Activated T-cell treated with anti-CD3 and anti-CD28 coated beads, Interleukin-2, amount 50 U/mL, for 4 hours (primary cell): ENCODE measurements around the gene AMPD2. TPM values are rescaled to one million over a fixed set of nuclear protein-coding genes. Genes with fewer than 3 reads are reported as not detected.

Experiments
- ATAC-seq, 2 donors: fragments of 200-7000 bp; cut with Tn5 transposase; one replicate each; pipeline ENCODE4 v1.10.0; 2021
- DNase-seq: peaks from one replicate; pipeline ENCODE4 v3.0.0-alpha.2; 2020
- H3K27me3 Mint-ChIP-seq: one replicate; pipeline ENCODE4 v1.8.0; 2021; ENCODE audit warnings: low read depth, mixed read lengths
- H3K36me3 Mint-ChIP-seq: one replicate; pipeline ENCODE4 v1.8.0; 2022; ENCODE audit warnings: mixed read lengths; ENCODE audit not compliant: insufficient read depth
- H3K4me1 Mint-ChIP-seq: one replicate; pipeline ENCODE4 v1.8.0; 2021; ENCODE audit warnings: low read depth, mixed read lengths
- H3K4me3 Mint-ChIP-seq: one replicate; pipeline ENCODE4 v1.8.0; 2021; ENCODE audit warnings: mild to moderate bottlenecking, moderate library complexity, mixed read lengths
- H3K9me3 Mint-ChIP-seq: one replicate; pipeline ENCODE4 v1.8.0; 2021; ENCODE audit warnings: mixed read lengths
- total RNA-seq, 3 donors: library from RNA; stranded (reverse); gene quantifications; one replicate each; pipeline ENCODE4 v1.2.1, GENCODE V29; 2021

Gene AMPD2
- total RNA-seq, 3 donors from 2014 or later, result 150 to 165 (median 151) TPM

DNA sequence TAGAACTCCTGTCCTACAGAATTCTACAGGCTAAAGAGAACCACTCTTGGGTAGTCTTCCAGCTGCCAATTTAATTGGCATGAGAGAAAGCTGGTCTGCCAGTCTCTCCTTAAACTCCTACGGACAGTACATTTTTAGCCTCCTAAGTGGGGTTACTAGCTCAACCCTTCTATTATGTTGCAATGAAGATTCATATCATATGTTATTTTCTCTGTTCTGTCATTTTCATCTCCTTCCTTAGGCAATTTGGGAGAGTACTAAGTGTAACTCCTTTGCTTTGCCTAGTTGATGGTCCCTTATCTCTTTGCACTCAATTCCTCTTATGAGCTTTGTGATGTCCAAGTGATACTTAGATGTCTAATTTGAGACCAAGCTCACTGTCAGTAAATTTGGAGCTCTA is 14.3 kb upstream of the AMPD2 start:
- Mint-ChIP-seq H3K4me1 (peaks cover 17% of the 10 kb centered on the region), H3K36me3 (peaks cover 3% of the 10 kb centered on the region), H3K27me3 (no peaks in the 10 kb centered on the region), H3K4me3 (no peak overlapping the region), H3K9me3 (no peaks in the 10 kb centered on the region)
- DNase-seq (no peak), ATAC-seq (no peak)

DNA sequence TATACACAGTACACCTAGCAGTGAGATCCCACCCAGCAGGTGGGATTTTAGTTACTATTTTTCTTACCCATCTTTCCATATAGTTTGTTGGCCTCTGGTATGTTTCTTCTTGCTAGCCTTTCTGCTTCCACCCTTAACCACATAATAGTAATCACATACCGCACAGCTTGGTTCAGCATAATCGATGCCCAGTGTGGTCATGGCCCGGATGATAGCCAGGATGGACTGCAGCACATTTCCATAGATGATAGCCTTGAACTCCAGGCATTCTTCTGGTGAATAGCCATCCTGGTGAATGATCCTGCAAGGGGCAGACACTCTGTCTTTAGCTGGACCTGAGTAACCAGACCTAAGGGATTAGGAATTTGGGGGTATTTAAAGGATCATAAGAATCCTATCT is 9.8 kb upstream of the AMPD2 start:
- ATAC-seq (no peak), DNase-seq (no peak)
- H3K4me3 Mint-ChIP-seq, result no peak overlapping the region
- no peaks in the 10 kb centered on the region for H3K9me3 Mint-ChIP-seq
- H3K36me3 Mint-ChIP-seq, result no peaks in the 10 kb centered on the region
- no peaks in the 10 kb centered on the region for H3K4me1 Mint-ChIP-seq
- no peaks in the 10 kb centered on the region for H3K27me3 Mint-ChIP-seq

DNA sequence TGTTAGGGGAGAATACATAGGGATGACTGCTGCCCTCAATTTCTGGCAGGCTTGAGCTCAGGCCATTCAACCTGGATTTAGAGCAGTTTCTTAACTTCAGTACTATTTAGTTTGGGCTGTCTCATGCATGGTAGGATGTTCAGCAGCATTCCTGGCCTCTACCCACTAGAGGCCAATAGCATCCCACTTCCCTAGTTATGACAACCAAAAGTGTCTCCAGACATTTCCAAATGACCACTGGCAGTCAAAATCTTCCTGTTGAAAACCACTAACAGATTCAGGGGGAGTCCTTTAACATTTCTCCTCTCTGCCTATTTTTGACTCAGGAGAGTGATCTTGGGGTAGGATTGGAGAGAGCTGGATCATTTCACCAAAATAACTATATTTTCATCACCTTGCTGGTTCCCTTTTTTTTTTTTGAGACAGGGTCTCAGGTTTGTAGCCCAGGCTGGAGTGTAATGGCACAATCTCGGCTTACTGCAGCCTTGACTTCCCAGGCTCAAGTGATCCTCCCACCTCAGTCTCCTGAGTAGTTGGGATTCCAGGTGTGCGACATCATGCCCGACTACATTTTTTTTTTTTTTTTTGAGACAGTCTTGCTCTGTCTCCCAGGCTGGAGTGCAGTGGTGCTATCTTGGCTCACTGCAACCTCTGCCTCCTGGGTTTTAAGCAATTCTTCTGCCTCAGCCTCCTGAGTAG is 8.9 kb upstream of the AMPD2 start:
- peaks cover 2% of the 10 kb centered on the region for H3K4me1 Mint-ChIP-seq
- H3K27me3 Mint-ChIP-seq, result no peaks in the 10 kb centered on the region
- no peak for ATAC-seq

DNA sequence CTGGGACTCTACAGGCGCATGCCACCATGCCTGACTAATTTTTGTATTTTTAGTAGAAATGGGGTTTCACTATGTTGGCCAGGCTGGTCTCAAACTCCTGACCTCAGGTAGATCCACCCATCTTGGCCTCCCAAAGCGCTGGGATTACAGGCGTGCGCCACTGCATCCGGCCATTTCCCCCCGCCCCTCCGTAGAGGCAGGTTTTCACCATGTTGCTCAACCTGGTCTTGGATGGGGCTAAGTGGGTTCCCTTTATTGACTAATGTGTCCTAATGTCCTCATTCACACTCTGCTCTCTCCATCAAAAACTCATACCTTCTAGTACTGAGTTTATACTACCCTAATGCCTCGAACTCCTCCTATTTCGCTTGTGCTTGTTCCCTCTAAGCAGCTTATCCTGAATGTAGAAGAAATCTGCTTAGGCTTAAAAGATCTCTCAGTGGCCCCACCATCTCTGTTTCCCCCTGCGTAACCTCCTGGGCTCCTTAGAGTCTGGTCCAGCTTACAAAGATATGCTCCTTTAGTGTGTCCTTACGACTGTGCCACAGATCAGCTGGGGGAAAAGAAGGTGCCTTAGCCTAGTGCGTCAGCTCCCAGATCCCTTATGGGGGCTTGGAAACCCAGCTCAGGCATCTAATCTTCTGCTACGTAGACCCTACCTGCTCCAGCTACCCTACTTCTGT is 8.2 kb upstream of the AMPD2 start:
- no peaks in the 10 kb centered on the region for H3K27me3 Mint-ChIP-seq

More for the DNA sequence above, 8.9 kb upstream of the AMPD2 start:
- DNase-seq, result no peak
- Mint-ChIP-seq H3K4me3 (no peak overlapping the region), H3K36me3 (no peaks in the 10 kb centered on the region), H3K9me3 (no peaks in the 10 kb centered on the region)

DNA sequence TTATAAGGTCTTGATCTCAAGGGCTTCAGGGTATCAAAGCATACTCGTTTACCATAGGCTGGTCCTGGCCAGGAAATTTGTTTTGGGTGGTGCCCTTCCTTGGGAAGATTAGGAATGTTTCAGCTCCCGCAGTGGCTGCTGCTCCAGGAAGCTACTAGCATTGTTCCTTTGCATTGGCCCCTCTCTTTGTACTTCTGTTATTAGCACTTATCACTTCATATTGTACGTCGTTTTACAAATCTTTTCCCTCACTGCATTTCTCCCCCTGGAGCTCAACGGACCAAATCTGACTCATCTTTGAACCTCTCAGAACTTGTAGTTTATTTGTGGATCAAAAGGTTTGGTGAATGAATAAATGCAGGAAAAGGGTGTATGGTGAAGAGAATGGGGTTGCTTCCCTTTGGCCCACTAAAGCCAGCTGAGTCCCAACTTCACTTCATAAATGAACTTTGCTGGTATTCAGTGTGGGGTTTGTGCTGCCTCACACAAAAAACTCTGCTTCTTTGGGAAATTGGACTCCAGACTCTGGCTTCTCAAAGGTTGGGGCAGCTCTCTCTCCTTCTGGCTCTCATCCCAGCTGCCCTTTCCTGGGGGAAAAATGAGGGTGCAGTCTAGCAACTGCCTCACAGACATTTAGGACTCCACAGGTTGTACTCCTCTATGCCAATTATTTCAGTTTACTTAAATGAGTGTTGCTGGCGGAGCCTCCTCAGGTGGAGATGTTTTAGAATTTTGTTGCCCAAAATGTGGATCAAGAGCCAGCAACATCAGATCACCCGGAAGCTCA is 6.1 kb upstream of the AMPD2 start:
- Mint-ChIP-seq H3K27me3 (no peaks in the 10 kb centered on the region), H3K4me3 (no peak overlapping the region), H3K4me1 (peaks cover 28% of the 10 kb centered on the region), H3K9me3 (no peaks in the 10 kb centered on the region), H3K36me3 (no peaks in the 10 kb centered on the region)
- DNase-seq (no peak), ATAC-seq (no peak)

More for the DNA sequence above, 8.2 kb upstream of the AMPD2 start:
- Mint-ChIP-seq H3K4me3 (no peak overlapping the region), H3K4me1 (peaks cover 9% of the 10 kb centered on the region), H3K9me3 (no peaks in the 10 kb centered on the region), H3K36me3 (no peaks in the 10 kb centered on the region)
- ATAC-seq (no peak), DNase-seq (no peak)

DNA sequence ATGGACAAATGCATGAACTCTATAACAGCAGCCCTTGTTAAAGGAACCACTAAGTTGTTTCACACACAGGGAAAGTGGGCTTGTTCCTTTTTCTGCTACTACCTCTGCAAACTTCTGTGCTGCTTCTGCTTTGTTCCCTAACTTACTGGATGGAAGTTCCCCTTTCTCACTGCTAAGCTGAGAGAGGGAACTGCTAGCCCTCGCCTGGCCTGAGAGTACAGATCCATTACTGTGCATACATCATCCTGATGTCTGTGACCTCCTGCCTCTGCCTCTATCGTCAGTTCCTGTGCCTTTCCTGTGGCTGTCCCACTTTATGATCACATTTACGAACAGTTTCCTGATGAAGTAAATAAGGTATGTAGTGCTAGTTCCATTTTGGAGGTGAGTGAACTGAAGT is 3.8 kb upstream of the AMPD2 start:
- Mint-ChIP-seq H3K9me3 (no peaks in the 10 kb centered on the region), H3K36me3 (no peaks in the 10 kb centered on the region), H3K4me3 (no peak overlapping the region), H3K4me1 (peaks cover 37% of the 10 kb centered on the region), H3K27me3 (no peaks in the 10 kb centered on the region)
- ATAC-seq (no peak), DNase-seq (no peak)

DNA sequence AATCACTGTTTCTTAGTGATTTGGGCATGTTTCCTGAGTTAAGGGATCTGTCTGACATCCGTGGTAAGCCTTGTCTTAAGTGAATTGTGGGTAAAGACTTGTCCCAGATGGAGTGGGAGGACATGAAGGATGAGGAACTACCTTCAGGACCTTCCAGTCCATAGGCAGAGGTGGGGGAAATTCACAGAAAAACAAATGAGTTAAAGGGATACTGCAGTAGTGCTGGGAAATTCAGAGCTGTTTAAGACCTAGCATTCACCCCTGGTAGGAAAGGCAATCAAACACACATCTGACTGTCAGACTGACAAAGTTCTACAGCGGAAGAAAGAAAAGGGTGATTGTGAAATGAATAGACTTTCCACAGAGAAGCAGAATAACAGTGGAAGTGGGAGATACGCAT is 3.2 kb upstream of the AMPD2 start:
- H3K4me1 Mint-ChIP-seq, result peaks cover 37% of the 10 kb centered on the region
- no peaks in the 10 kb centered on the region for H3K27me3 Mint-ChIP-seq
- H3K4me3 Mint-ChIP-seq, result no peak overlapping the region
- DNase-seq, result no peak
- ATAC-seq, result no peak
- no peaks in the 10 kb centered on the region for H3K36me3 Mint-ChIP-seq
- no peaks in the 10 kb centered on the region for H3K9me3 Mint-ChIP-seq

DNA sequence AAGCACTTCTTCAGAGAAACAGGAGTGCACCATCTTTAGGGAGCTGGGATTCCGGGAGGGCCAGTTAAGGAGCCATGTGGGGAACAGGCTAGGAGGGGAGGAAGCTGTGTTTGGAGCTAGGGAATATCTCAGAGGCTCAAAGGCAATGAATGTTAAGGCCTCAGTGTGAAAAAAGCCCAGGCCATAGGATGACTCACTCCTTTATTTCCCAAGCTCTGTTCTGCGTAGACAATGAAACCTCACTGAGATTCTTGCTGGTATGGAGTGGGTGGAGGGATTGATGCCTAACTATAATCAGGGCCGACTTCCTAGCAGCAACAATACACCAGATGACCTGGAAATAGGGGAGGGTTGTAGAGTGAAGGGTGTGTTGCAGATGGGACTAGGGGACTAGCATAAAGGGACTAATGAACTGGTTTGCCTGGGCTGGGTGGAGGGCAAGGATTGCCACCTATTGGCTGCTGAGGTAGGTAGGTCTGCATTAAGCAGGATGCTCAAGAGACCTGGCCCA is 2.3 kb upstream of the AMPD2 start:
- peaks cover 45% of the 10 kb centered on the region for H3K4me1 Mint-ChIP-seq
- no peaks in the 10 kb centered on the region for H3K27me3 Mint-ChIP-seq
- no peaks in the 10 kb centered on the region for H3K9me3 Mint-ChIP-seq
- no peak overlapping the region for H3K4me3 Mint-ChIP-seq
- no peak for DNase-seq
- ATAC-seq, result peak in 1 of 2 donors; percentile 9
- H3K36me3 Mint-ChIP-seq, result peaks cover 4% of the 10 kb centered on the region

DNA sequence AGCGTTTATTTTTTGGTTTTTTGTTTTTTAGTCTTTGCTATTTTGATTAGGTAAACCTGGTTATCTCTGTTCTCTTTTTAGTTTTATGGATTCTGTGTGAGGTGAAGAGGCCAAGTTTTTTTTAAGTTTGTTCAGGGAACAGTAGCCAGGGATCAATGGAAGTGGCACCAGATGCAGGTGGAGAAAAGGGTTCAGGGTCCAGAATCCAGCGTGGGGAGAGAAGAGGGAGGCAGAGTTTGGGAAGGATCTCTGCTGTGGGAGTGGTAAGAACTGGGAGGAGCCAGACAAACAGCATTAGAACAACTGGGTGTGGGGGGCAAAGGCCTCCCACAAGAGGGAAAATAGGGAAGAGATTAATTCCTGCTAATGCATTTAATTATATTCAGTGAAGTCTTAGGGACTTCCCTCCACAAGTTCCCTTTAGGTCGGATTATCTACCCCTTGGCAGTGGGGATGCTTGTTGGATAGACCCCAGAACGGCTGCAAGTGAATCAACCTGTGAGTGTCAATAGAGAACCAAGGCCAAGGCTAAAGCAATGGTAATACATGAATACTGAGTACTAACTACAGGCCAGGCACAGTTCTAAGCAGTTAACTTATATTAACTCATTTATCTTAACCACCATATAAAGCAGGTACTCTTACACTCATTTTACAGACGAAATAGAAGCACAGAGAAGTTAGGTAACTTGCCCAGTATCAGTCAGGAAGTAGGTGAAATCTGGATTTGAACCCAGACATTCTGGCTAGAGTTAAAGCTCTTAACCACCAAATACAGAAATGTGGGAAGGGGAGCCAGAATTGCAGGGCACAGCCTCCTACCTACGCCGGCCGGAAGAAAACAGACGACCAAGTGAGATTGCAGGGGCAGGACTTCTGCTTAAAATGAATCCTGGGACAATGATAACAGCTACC is 719 bp upstream of the AMPD2 start:
- Mint-ChIP-seq H3K4me1 (peaks cover 61% of the 10 kb centered on the region), H3K4me3 (peak overlapping the region; percentile 97), H3K36me3 (peaks cover 4% of the 10 kb centered on the region), H3K9me3 (no peaks in the 10 kb centered on the region), H3K27me3 (no peaks in the 10 kb centered on the region)
- ATAC-seq (no peak), DNase-seq (no peak)

DNA sequence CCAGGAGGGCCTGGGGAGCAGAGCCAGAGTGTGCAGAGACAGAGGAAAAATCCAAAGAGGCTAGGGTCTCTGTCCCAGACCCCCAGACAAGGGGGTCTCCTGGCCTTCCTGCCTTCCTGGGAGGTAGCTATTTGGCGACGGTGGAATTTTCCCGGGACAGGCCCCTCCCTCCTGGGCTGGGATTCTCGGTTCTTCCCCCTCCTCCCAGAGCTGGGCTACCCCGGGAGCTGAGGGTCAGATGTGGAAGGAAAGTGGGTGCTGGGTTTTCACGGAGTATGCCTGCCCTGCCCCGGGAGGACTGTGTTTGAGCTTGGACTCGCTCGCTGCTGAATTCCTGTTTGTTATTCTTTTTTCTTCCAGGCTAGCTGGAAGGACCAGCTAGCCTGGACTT is 759 bp downstream of the AMPD2 start:
- Mint-ChIP-seq H3K9me3 (no peaks in the 10 kb centered on the region), H3K4me1 (peaks cover 70% of the 10 kb centered on the region), H3K36me3 (peaks cover 4% of the 10 kb centered on the region), H3K4me3 (peak overlapping the region; percentile 97), H3K27me3 (no peaks in the 10 kb centered on the region)
- ATAC-seq (peak in 1 of 2 donors; percentile 0), DNase-seq (no peak)

DNA sequence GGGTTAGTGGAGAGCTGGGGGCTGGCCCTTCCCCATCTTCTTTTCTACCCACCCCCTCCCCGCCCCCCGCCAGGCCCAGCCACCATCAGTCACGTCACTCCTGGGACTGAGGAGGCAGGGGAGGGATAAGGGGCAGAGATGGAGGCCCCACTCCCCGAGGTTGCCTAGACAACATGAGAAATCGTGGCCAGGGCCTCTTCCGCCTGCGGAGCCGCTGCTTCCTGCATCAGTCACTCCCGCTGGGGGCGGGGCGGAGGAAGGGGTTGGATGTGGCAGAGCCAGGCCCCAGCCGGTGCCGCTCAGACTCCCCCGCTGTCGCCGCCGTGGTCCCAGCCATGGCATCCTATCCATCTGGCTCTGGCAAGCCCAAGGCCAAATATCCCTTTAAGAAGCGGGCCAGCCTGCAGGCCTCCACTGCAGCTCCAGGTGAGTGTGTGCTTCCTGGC is 1.2 kb downstream of the AMPD2 start:
- Mint-ChIP-seq H3K9me3 (no peaks in the 10 kb centered on the region), H3K4me1 (peaks cover 70% of the 10 kb centered on the region), H3K4me3 (peak overlapping the region; percentile 97), H3K36me3 (peaks cover 5% of the 10 kb centered on the region), H3K27me3 (no peaks in the 10 kb centered on the region)
- ATAC-seq, result peak; percentile 92
- peak; percentile 96 for DNase-seq

DNA sequence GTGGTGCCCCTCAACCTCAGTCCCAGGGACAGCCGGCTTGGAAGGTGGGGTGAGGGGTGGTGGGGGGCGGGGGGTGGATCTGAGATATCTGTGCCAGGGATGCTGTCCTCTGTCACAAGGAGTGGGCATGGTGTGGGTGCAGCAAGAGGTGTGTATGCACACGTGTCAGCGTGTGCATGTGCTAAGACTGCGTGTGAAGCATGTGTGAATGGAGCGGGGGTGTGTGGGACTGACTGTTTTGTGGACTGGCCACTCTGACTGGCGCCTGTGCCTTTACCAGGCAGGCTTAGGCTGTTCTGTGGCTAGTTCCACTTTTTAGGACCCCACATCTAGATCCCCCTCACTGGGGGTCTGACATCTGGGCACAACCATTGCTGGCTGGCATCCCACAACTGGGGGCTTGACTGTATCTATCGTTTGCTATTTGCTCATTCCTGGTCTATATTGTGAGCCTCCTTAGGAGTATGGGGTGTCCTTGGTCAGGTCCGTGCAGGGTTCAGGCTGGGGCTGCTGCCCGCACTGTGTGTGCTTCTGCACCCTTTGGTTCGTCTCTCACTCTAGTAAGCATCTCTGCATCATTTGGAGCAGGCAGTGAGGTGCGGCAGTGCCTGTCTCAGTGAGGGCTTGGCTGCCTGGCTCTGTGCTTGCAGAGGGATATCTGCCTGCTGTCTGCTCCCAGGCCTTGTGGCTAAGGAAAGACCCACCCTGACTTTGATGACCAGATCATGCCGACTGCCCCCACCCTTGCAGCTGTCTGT is 1.9 kb downstream of the AMPD2 start:
- ATAC-seq (no peak), DNase-seq (no peak)
- no peaks in the 10 kb centered on the region for H3K9me3 Mint-ChIP-seq
- H3K4me1 Mint-ChIP-seq, result peaks cover 64% of the 10 kb centered on the region
- H3K4me3 Mint-ChIP-seq, result peak overlapping the region; percentile 97
- H3K36me3 Mint-ChIP-seq, result peaks cover 10% of the 10 kb centered on the region
- no peaks in the 10 kb centered on the region for H3K27me3 Mint-ChIP-seq
